OCI-LY7 (cell line): ENCODE results near the gene RPLP2. TPM values are rescaled to one million over a fixed set of nuclear protein-coding genes. Genes with fewer than 3 reads are reported as not detected.

Experiments
- BruUV-seq: library from RNA; stranded (reverse); fragments of 400-500 nt; replicated peaks from 2 replicates; lab custom pipeline; 2021; lab: Mats Ljungman, UMichigan
- CTCF ChIA-PET: fragments of 300-600 bp; sonication (Branson Sonifier 250); formaldehyde crosslinking; loops from one replicate; lab custom pipeline; 2022; ENCODE audit warnings: antibody characterized with exemption; ENCODE audit not compliant: unreplicated experiment; lab: Charles Lee
- POLR2A ChIA-PET: fragments of 300-600 bp; sonication (Branson Sonifier 250); formaldehyde crosslinking; loops from one replicate; lab custom pipeline; 2022; ENCODE audit warnings: antibody characterized with exemption; lab: Charles Lee
- DNase-seq: peaks from one replicate; pipeline ENCODE4 v3.0.0-alpha.2; 2015; ENCODE audit warnings: low spot score
- H2AFZ ChIP-seq: fragments of 200-600 bp; sonication (generic), shearing (Covaris generic); 2 replicates; pipeline ENCODE4 v1.6.1; 2014; ENCODE audit warnings: mild to moderate bottlenecking, antibody characterized with exemption, low read length, moderate library complexity
- H3K27ac ChIP-seq: fragments of 200-600 bp; sonication (generic); 2 replicates; pipeline ENCODE4 v1.5.1; 2014; ENCODE audit warnings: mixed run types, low read depth, mild to moderate bottlenecking, moderate library complexity, low read length, inconsistent platforms; ENCODE audit not compliant: poor library complexity, severe bottlenecking
- H3K36me3 ChIP-seq: fragments of 200-600 bp; sonication (generic); 2 replicates; pipeline ENCODE4 v1.6.1; 2014; ENCODE audit warnings: mild to moderate bottlenecking, antibody characterized with exemption, low read length, moderate library complexity, mixed read lengths; ENCODE audit not compliant: insufficient read depth
- H3K4me1 ChIP-seq: fragments of 200-600 bp; sonication (generic); 2 replicates; pipeline ENCODE4 v1.5.1; 2014; ENCODE audit warnings: mild to moderate bottlenecking, low read length; ENCODE audit not compliant: insufficient read depth, poor library complexity, severe bottlenecking
- H3K4me2 ChIP-seq: fragments of 200-600 bp; sonication (generic); 2 replicates; pipeline ENCODE4 v1.6.1; 2014; ENCODE audit warnings: mild to moderate bottlenecking, low read length
- H3K4me3 ChIP-seq: fragments of 200-600 bp; sonication (generic); 2 replicates; pipeline ENCODE4 v1.5.1; 2014; ENCODE audit warnings: mild to moderate bottlenecking, low read depth, low read length; ENCODE audit not compliant: poor library complexity, severe bottlenecking
- H3K79me2 ChIP-seq: fragments of 200-600 bp; sonication (generic); 2 replicates; pipeline ENCODE4 v1.6.1; 2016; ENCODE audit warnings: low read depth, mild to moderate bottlenecking, low read length, moderate library complexity, mixed read lengths; ENCODE audit not compliant: insufficient read depth
- H3K9me2 ChIP-seq: fragments of 200-600 bp; sonication (generic); 2 replicates; pipeline ENCODE4 v1.6.1; 2016; ENCODE audit warnings: mild to moderate bottlenecking, low read length, mixed read lengths; ENCODE audit not compliant: insufficient read depth
- H3K9me3 ChIP-seq: fragments of 200-600 bp; sonication (generic); 2 replicates; pipeline ENCODE4 v1.6.1; 2014; ENCODE audit warnings: mild to moderate bottlenecking, mixed run types, low read length, mixed read lengths
- H4K20me1 ChIP-seq: fragments of 200-600 bp; sonication (generic); 2 replicates; pipeline ENCODE4 v1.6.1; 2014; ENCODE audit warnings: mild to moderate bottlenecking, antibody characterized with exemption, low read length, moderate library complexity, mixed read lengths; ENCODE audit not compliant: insufficient read depth
- EZH2phosphoT487 ChIP-seq: fragments of 200-600 bp; sonication (generic); IDR thresholded peaks from 2 replicates; pipeline ENCODE4 v1.6.1; 2018; ENCODE audit warnings: low read depth, borderline replicate concordance, mild to moderate bottlenecking, mixed run types, antibody characterized with exemption, low read length, moderate library complexity, mixed read lengths
- intact Hi-C: fragments of 100-400 bp; cut with micrococcal nuclease; formaldehyde crosslinking; loops from one replicate; pipeline ENCODE4 v1.10.0; 2022; ENCODE audit not compliant: unreplicated experiment
- total RNA-seq, 2 experiments: library from RNA; depleted of rRNA in 1 of 2; stranded (reverse); fragments of >200 nt in 1 of 2; shearing (Covaris generic) in 1 of 2; gene quantifications; 2 replicates each; pipeline ENCODE4 v1.2.3, GENCODE V29; 2014 to 2022
- TF ChIP-seq, protein P1 (sequence below): fragments of 200-600 bp; sonication (generic); conservative IDR thresholded peaks from 2 replicates; pipeline ENCODE4 v1.5.1; 2014; ENCODE audit warnings: mild to moderate bottlenecking, antibody characterized with exemption, low read length, moderate library complexity, mixed read lengths

The RPLP2 gene
- total RNA-seq, 2 experiments from 2014 or later, result 1,564 to 3,147 TPM

DNA sequence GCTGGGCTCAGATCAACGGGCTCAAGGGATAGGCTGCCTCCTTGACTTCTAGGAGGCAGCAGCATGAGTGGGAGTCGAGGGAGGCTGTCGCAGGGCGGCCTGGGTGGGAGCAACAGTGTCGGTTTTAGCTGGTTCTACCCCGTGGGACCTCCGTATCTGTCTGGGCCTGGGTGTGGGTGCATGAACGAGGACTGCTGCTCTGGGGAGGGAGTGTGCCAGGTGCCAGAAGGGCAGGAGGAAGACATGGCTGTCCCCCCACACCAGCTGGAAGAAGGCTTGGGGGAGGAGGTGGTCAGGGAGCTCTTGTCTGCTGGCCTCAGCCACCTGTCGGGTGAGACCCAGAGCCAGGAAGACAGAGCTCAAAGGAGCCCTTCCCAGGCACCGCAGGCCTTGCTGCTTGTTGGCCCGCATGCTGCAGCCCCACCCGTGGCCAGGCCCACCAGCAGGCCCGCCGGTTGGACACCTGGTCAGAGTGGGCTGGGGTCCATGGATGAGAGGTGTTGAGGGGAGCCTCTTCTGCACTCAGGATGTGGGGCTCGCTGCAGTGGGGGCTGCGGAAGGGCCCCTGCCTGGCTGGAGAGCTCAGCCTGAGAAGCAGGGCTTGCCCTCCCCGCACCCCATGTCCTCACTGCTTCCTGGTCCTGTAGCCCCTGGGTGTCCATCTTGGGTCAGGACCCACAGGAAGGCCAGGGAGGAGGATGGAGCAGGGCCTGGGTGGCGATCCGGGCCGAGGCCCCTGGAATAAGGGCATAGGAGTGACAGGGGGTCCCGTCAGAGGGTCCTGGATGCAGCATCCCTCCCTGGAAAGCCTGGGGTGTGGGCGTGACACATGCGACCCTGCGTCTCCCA lies 23.3 kb upstream of the RPLP2 start:
- Histone ChIP-seq H3K27ac (no peak overlapping the region), H3K4me2 (no peak overlapping the region), H3K4me1 (peaks cover 27% of the 10 kb centered on the region), H3K36me3 (peaks cover 11% of the 10 kb centered on the region; the same call in 1 of the 2 replicates), H2AFZ (no peak overlapping the region), H4K20me1 (no peaks in the 10 kb centered on the region), H3K9me3 (no peaks in the 10 kb centered on the region), H3K4me3 (no peak overlapping the region), H3K79me2 (peaks cover 13% of the 10 kb centered on the region), H3K9me2 (no peaks in the 10 kb centered on the region)
- ChIA-PET CTCF (interaction anchor here (0.5 kb wide), 1 partner anchor 206 kb away, joined by 3 read pairs; no protein-coding TSS in a partner anchor), POLR2A (no interaction called here)
- no peak for TF ChIP-seq EZH2phosphoT487
- TF ChIP-seq, protein P1, sequence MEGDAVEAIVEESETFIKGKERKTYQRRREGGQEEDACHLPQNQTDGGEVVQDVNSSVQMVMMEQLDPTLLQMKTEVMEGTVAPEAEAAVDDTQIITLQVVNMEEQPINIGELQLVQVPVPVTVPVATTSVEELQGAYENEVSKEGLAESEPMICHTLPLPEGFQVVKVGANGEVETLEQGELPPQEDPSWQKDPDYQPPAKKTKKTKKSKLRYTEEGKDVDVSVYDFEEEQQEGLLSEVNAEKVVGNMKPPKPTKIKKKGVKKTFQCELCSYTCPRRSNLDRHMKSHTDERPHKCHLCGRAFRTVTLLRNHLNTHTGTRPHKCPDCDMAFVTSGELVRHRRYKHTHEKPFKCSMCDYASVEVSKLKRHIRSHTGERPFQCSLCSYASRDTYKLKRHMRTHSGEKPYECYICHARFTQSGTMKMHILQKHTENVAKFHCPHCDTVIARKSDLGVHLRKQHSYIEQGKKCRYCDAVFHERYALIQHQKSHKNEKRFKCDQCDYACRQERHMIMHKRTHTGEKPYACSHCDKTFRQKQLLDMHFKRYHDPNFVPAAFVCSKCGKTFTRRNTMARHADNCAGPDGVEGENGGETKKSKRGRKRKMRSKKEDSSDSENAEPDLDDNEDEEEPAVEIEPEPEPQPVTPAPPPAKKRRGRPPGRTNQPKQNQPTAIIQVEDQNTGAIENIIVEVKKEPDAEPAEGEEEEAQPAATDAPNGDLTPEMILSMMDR, result no peak
- DNase-seq, result no peak
- BruUV-seq, result no TSS peak
- intact Hi-C loops, result no loop called here

DNA sequence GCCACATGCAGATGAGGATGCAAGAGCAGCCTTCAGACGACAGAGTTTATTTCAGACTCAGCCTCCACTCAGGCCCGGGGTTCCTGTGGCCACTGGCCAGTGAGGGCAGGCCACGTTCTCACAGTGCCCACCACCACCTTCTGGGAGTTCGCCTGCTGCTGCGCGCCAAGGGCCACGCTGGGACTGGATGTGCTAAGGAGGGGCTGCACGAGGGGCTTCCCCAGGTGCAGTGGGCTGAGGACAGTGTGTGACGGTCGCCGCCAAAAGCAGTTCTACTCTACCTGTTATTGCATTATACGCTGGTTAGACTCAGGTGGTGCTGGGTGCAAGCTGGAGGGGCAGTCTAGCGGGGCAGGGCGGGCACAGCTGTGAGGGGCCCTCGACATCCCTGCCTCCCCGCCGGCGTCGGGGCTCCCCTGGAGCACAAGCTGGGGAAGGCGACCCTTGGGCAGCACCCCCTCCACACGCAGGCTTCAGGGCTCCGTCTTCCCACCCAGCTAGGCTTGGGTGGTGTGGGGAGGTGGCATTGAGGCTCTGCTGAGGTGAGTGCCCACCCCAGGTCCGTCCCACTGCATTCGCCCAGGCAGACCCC lies 22.6 kb upstream of the RPLP2 start:
- peak overlapping the region; percentile 6 for H3K27ac ChIP-seq
- peaks cover 18% of the 10 kb centered on the region; the same call in 1 of the 2 replicates for H3K36me3 ChIP-seq
- no peaks in the 10 kb centered on the region for H4K20me1 ChIP-seq
- no peaks in the 10 kb centered on the region for H3K9me2 ChIP-seq
- no peak overlapping the region for H3K4me3 ChIP-seq
- no peak overlapping the region for H2AFZ ChIP-seq
- ChIA-PET CTCF (interaction anchor here (0.5 kb wide), 1 partner anchor 206 kb away, joined by 3 read pairs; no protein-coding TSS in a partner anchor), POLR2A (interaction anchor here (0.6 kb wide), 1 partner anchor 30 kb away, joined by 3 read pairs; no protein-coding TSS in a partner anchor)
- H3K9me3 ChIP-seq, result no peaks in the 10 kb centered on the region
- H3K4me2 ChIP-seq, result peak overlapping the region; percentile 69; the same call in 1 of the 2 replicates
- peaks cover 27% of the 10 kb centered on the region for H3K4me1 ChIP-seq
- BruUV-seq, result TSS peak; percentile 35
- H3K79me2 ChIP-seq, result peaks cover 13% of the 10 kb centered on the region
- TF ChIP-seq, protein P1, result no peak
- TF ChIP-seq EZH2phosphoT487, result no peak
- intact Hi-C loops, result no loop called here
- no peak for DNase-seq
